GM19351 (cell line): ENCODE results near the gene MDK.

Experiments
- ATAC-seq: cut with Tn5 transposase; IDR thresholded peaks from one replicate; pipeline ENCODE4 v1.9.1; 2021; ENCODE audit warnings: mild to moderate bottlenecking, moderate library complexity; ENCODE audit not compliant: unreplicated experiment

The MDK gene

GRCh38 chr11:46347637-46348311 lies 33.7 kb upstream of the MDK start:
- ATAC-seq, result no peak

GRCh38 chr11:46348566-46349401 lies 32.7 kb upstream of the MDK start:
- ATAC-seq, result no peak

GRCh38 chr11:46350695-46351094 lies 30.8 kb upstream of the MDK start:
- ATAC-seq, result no peak

GRCh38 chr11:46351148-46351547 lies 30.3 kb upstream of the MDK start:
- ATAC-seq, result no peak

- no peak for ATAC-seq
Measured at GRCh38 chr11:46351606-46352005, 29.9 kb upstream of the MDK start.

- no peak for ATAC-seq
Measured at GRCh38 chr11:46352063-46352841, 29.2 kb upstream of the MDK start.

- ATAC-seq, result no peak
Measured at GRCh38 chr11:46353698-46354097, 27.8 kb upstream of the MDK start.

GRCh38 chr11:46356924-46357482 lies 24.5 kb upstream of the MDK start:
- no peak for ATAC-seq

GRCh38 chr11:46357483-46357936 lies 24.0 kb upstream of the MDK start:
- no peak for ATAC-seq

GRCh38 chr11:46359953-46360352 lies 21.5 kb upstream of the MDK start:
- ATAC-seq, result no peak

- peak; percentile 26 for ATAC-seq
Measured at GRCh38 chr11:46360878-46361277, 20.6 kb upstream of the MDK start.

- ATAC-seq, result peak; percentile 97
Measured at GRCh38 chr11:46361283-46362155, 19.9 kb upstream of the MDK start.

- no peak for ATAC-seq
Measured at GRCh38 chr11:46362156-46363030, 19.1 kb upstream of the MDK start.

GRCh38 chr11:46363031-46363407 lies 18.4 kb upstream of the MDK start:
- no peak for ATAC-seq

- no peak for ATAC-seq
Measured at GRCh38 chr11:46363455-46364005, 17.9 kb upstream of the MDK start.

GRCh38 chr11:46364056-46364455 lies 17.4 kb upstream of the MDK start:
- ATAC-seq, result no peak

- ATAC-seq, result no peak
Measured at GRCh38 chr11:46364791-46365190, 16.7 kb upstream of the MDK start.

- no peak for ATAC-seq
Measured at GRCh38 chr11:46366260-46366659, 15.2 kb upstream of the MDK start.

GRCh38 chr11:46366661-46367161 lies 14.8 kb upstream of the MDK start:
- ATAC-seq, result no peak
